CD4-positive, alpha-beta T cell treated with Interleukin-6 at 100 ng/mL for 8 hours (primary cell): ENCODE results near the gene FKBP11.

Experiments
- DNase-seq: peaks from one replicate; pipeline ENCODE4 v3.0.0-alpha.2; 2020; ENCODE audit warnings: mixed read lengths, low spot score

Gene FKBP11

GRCh38 chr12:48925304-48926011 is at the start of gene FKBP11:
Gene FKBP11, minus strand, starts transcription at chr12:48925492. Its CDS starts 64 bp downstream, at chr12:48925428.
- DNase-seq = peak; percentile 71

GRCh38 chr12:48973941-48974673 is 48.8 kb upstream of the FKBP11 start:
- DNase-seq = no peak

GRCh38 chr12:48973531-48973930 is 48.2 kb upstream of the FKBP11 start:
- no peak for DNase-seq

GRCh38 chr12:48972952-48973483 is 47.7 kb upstream of the FKBP11 start:
- DNase-seq = no peak

GRCh38 chr12:48972213-48972951 is 47.1 kb upstream of the FKBP11 start:
- DNase-seq = no peak

GRCh38 chr12:48970702-48971334 is 45.5 kb upstream of the FKBP11 start:
- no peak for DNase-seq

- DNase-seq = no peak
Observed at GRCh38 chr12:48969833-48970701, 44.8 kb upstream of the FKBP11 start.

- no peak for DNase-seq
Observed at GRCh38 chr12:48969160-48969771, 44.0 kb upstream of the FKBP11 start.

- DNase-seq = no peak
Observed at GRCh38 chr12:48968467-48968866, 43.2 kb upstream of the FKBP11 start.

GRCh38 chr12:48967991-48968390 is 42.7 kb upstream of the FKBP11 start:
- DNase-seq = no peak

GRCh38 chr12:48966177-48966895 is 41.0 kb upstream of the FKBP11 start:
- no peak for DNase-seq

- DNase-seq = no peak
Observed at GRCh38 chr12:48965298-48965838, 40.1 kb upstream of the FKBP11 start.

- DNase-seq = no peak
Observed at GRCh38 chr12:48961801-48962200, 36.5 kb upstream of the FKBP11 start.

GRCh38 chr12:48961331-48961730 is 36.0 kb upstream of the FKBP11 start:
- DNase-seq = no peak

- DNase-seq = no peak
Observed at GRCh38 chr12:48960834-48961233, 35.5 kb upstream of the FKBP11 start.

- DNase-seq = no peak
Observed at GRCh38 chr12:48958049-48958388, 32.7 kb upstream of the FKBP11 start.

- DNase-seq = peak; percentile 92
Observed at GRCh38 chr12:48957141-48958048, 32.1 kb upstream of the FKBP11 start, which contains the start of gene ARF3. Gene ARF3, minus strand, starts transcription at chr12:48957487. Its CDS starts 16,392 bp downstream, at chr12:48941095.

- no peak for DNase-seq
Observed at GRCh38 chr12:48956279-48957140, 31.2 kb upstream of the FKBP11 start.
